HG03064 (cell line): ENCODE data around the gene WDR64.
"Not testable (repeated sequence)": the region's sequence is repeated elsewhere in the genome, so short reads cannot be mapped to it uniquely, and the experiment has no call there.

ENCODE experiments used
- ATAC-seq: cut with Tn5 transposase; IDR thresholded peaks from one replicate; pipeline ENCODE4 v1.9.1; 2021; ENCODE audit warnings: low read depth; ENCODE audit not compliant: unreplicated experiment

WDR64 gene

DNA sequence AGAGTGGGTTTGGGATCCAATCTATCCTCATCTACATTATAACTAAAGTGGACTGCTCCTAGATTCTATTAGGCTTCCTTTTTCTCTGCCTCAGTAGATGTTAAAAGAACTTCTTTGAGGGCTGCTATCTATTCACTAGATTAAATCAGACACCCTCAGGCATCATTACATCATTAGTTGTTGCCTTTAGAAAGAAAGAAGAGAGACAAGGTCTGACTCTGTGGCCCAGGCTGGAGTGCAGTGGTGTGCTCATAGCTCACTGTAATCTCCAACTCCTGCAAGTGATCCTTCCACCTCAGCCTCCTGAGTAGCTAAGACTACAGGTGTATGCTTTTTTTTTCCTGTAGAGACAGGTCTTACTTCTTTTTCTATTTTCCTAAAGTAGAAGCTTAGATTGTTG lies 124.8 kb downstream of the WDR64 start:
- ATAC-seq = no peak

DNA sequence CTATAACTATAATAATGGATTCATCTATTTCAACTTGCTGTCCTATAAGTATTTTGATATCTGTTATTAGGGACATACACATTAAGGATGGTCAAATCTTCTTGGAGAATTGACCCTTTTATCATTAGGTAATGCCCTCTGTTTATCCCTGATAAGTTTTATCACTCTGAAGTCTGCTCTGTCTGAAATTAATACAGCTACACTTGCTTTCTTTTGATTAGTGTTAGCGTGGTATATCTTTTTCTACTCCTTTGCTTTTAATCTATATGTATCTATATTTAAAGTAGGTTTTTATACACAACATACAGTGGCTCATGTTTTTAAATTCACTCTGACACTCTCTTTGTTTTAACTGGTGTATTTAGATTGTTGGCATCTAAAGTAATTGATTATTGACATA lies 126.0 kb downstream of the WDR64 start:
- no peak for ATAC-seq

GRCh38 chr1:241779897-241780296 lies 127.8 kb downstream of the WDR64 start:
- no peak for ATAC-seq

- ATAC-seq = no peak
Observed at GRCh38 chr1:241782396-241782795, 130.3 kb downstream of the WDR64 start.

- no peak for ATAC-seq
Observed at GRCh38 chr1:241787691-241788090, 135.6 kb downstream of the WDR64 start.

DNA sequence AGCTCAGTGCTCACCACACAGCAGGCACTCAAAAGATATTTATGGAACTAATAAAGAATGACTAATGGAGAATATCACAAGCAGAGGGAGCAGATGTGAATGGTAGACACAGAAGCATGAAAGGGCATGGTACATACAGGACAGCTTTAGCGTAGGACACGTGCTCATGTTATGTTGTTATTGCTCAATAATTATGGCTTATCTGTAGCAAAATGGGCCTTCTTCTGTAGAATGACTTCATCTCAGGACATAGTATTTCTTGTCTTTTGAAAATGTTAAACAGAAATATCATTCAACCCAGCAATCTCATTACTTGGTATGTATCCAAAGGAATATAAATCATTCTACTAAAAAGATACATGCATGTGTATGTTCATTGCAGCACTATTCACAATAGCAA lies 137.0 kb downstream of the WDR64 start:
- no peak for ATAC-seq

- no peak for ATAC-seq
Observed at GRCh38 chr1:241799416-241799815, 147.3 kb downstream of the WDR64 start.

DNA sequence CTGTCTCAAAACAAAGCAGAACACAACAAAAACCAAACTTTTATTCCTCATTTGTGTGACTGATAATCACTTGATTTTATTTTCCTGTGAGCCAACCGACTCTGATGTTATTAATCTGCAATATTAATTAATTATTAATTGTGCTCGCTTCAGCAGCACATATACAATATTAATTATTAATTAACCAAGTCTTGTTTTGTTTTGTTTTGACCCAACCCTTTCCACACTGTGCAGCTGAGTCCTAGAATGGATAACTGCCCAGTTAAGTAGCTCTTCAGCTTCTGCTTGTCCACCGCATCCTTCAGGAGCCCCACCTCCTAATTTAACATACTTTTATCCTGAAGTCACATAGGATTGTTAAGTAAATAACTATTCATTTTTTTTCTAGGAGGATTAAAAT lies 148.6 kb downstream of the WDR64 start:
- ATAC-seq = no peak

DNA sequence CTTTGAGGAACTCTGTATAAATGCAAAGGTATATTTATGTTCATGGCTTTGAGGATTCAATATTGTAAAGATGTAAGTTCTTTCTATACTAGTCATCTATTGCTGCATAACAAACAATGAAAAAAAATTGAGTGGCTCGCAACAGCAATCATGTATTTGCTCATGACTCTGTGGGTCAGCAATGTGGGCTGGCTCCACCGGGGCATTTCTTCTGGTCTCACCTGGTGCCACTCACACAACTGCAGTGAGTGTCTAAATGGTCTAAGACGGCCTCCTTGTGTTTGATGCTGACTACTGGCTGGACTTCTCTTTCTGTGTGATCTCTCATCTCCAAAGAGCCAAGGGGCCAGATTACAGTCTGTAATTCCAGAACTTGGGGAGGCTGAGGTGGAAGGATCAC lies 150.8 kb downstream of the WDR64 start:
- ATAC-seq = no peak

DNA sequence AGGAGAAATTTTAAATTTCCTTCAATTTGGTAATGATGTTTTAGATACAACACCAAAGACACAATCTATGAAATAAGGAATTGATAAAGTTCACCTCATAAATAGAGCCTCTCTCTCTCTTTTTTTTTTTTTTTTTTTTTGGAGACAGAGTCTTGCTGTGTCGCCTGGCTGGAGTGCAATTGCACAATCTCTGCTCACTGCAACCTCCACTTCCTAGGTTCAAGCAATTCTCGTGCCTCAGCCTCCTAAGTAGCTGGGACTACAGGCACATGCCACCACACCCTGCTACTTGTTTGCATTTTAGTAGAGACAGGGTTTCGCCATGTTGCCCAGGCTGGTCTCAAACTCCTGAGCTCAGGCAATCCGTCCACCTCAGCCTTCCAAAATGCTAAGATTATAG lies 152.6 kb downstream of the WDR64 start:
- ATAC-seq = not testable (repeated sequence)

DNA sequence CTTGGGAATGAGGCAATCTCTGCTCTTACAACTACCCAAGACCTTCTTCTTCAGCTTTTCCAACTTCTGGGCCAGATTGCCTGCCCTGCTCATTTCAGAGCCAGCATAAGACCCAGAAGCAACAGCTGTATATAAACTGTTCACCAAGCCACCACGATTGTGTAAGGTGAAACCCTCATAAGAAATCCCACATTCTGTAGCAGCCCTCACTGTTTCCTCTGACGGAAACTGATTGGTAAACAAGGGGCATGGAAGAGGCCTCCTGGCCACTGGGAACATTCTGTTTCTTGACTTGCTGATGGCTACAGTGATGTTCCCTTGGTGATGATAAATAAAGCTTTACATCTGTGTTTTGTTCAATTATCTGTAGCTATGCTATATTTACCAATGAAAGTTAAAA lies 156.2 kb downstream of the WDR64 start:
- ATAC-seq = no peak

GRCh38 chr1:241810769-241811405 lies 158.8 kb downstream of the WDR64 start:
- ATAC-seq = no peak

DNA sequence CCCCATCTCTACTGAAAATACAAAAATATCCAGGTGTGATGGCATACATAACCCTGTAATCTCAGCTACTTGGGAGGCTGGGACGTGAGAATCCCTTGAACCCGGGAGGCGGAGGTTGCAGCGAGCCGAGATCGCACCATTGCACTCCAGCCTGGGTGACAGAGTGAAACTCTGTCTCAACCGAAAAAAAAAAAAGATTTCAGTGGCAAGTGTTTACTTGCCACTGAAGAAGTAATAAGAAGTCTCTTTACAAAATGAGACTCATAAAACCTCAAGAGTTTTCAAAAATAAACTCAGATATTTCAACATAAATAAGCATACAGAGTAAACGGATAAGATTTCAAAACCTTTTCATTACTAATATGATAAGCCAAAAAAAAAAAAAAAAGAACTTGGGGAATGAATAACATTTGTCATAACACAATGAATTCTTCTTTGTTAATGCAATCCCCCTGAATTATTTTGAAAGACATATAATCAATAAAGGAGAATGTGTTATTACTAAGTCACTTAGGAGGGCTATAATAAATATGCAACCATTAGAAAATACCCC lies 161.8 kb downstream of the WDR64 start:
- no peak for ATAC-seq

DNA sequence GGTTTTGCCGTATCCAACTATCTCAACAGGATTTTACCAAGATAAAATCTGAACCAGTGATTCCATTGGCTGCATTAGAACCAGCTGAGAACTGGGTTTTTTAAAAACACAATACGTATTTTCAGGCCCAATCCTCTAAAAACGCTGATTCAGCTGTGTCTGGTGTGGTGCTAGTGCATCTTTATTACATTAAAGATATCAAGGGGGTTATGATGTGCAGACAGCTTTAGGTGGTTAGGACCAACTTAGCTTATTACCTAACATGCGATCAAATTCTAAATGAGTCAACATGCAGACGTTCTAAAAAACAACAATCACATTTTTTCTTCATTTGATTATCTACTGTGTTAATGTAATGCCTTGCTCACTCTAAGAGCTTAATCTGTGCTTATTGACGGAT lies 163.9 kb downstream of the WDR64 start:
- ATAC-seq = no peak

GRCh38 chr1:241817331-241817792 lies 165.3 kb downstream of the WDR64 start:
- no peak for ATAC-seq

- ATAC-seq = no peak
Observed at GRCh38 chr1:241817956-241818612, 166.0 kb downstream of the WDR64 start.

DNA sequence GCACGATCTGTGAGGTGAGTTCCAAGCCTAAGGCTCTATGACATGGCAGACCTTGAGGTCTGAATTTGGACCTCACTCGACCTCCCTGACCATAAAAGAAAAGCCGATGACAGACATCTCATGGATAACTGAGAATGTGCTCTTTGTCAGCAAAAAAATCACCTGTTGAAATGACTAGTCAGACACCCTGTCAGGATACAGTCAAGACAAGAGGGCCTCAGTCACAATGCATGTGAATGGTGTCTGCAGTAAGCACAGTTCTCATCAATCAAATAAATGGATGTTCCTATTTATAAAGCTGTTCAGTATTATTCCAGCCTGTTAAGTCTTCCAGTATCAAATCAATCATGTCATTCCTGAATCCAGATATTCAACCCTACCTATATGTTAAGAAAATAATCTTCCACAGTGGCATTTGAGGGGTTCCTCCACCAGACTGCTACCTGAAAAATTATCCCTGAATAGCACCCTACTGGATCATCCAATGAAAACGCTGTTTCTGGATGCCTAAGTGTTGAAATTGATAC lies 167.3 kb downstream of the WDR64 start:
- no peak for ATAC-seq

GRCh38 chr1:241821363-241821762 lies 169.3 kb downstream of the WDR64 start:
- ATAC-seq = no peak

- no peak for ATAC-seq
Observed at GRCh38 chr1:241822846-241823245, 170.8 kb downstream of the WDR64 start.

DNA sequence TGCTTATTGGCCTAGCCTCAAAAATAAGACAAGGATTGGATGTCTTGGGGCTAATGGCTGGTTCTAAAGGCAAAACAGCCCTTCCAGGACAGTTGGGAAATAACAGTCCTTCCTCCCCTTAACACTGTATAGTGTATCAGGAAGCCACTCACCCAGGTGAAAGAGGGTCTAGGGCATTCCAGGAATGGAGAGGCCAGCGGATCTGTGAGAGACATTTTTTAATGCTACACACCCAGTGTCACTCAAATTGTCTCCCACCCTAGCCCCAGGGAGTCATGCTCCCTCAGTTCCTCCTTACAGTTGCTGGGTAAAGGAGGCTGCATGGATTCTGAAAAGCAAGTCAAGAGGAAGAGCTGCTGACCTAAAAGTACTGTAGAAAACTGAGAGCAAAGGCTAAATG lies 171.8 kb downstream of the WDR64 start:
- ATAC-seq = no peak

DNA sequence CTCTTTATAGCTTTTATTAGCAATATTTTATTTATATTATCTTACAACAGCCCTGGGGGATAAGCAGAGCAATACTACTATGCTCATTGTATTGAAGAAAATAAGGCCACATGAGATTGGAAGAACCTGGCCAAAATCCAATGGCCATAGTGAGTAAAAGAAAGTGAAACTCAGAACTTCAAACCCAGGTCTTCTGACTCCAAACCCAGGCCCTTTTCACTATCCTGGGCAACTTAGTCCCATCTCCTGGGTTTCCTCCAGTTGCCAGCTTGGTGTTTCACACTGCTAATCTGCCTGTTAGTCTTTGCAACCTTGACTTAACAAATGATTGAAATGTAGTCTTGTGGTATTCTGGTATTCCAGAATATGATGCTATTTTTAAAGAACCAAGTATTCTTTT lies 173.5 kb downstream of the WDR64 start:
- ATAC-seq = no peak

- not testable (repeated sequence) for ATAC-seq
Observed at GRCh38 chr1:241826613-241827012, 174.5 kb downstream of the WDR64 start.
